Activated CD8-positive, alpha-beta memory T cell treated with anti-CD3 and anti-CD28 coated beads, Interleukin-2, amount 10 ng/mL, durations not matched to agents 7 days and 5 days (primary cell): ENCODE data around the gene ING5. TPM values are rescaled to one million over a fixed set of nuclear protein-coding genes. Genes with fewer than 3 reads are reported as not detected.

Experiments
- ATAC-seq: fragments of 150-1000 bp; cut with Tn5 transposase; one replicate; pipeline ENCODE4 v1.10.0; 2021; ENCODE audit warnings: moderate library complexity
- CTCF ChIA-PET: fragments of 350-600 bp; sonication (Branson Sonifier 250); formaldehyde crosslinking; loops from one replicate; lab custom pipeline; 2021; ENCODE audit warnings: antibody characterized with exemption; lab: Charles Lee
- DNase-seq: peaks from one replicate; pipeline ENCODE4 v3.0.0-alpha.2; 2020
- H3K27ac Mint-ChIP-seq: one replicate; pipeline ENCODE4 v1.8.0; 2021; ENCODE audit warnings: mild to moderate bottlenecking, mixed read lengths
- H3K27me3 Mint-ChIP-seq: one replicate; pipeline ENCODE4 v1.8.0; 2021; ENCODE audit warnings: mixed read lengths
- H3K36me3 Mint-ChIP-seq: one replicate; pipeline ENCODE4 v1.8.0; 2021; ENCODE audit warnings: mild to moderate bottlenecking, mixed read lengths
- H3K4me1 Mint-ChIP-seq: one replicate; pipeline ENCODE4 v1.8.0; 2021; ENCODE audit warnings: mixed read lengths
- H3K4me3 Mint-ChIP-seq: one replicate; pipeline ENCODE4 v1.8.0; 2021; ENCODE audit warnings: mild to moderate bottlenecking, moderate library complexity, mixed read lengths
- H3K9me3 Mint-ChIP-seq: one replicate; pipeline ENCODE4 v1.8.0; 2022; ENCODE audit warnings: low read depth, mixed read lengths
- total RNA-seq, 2 experiments: library from RNA; stranded (reverse); gene quantifications; one replicate each; pipeline ENCODE4 v1.2.3, GENCODE V29; 2021

ING5 gene
- total RNA-seq, 2 experiments from 2014 or later = 26.3 to 28.0 TPM

DNA sequence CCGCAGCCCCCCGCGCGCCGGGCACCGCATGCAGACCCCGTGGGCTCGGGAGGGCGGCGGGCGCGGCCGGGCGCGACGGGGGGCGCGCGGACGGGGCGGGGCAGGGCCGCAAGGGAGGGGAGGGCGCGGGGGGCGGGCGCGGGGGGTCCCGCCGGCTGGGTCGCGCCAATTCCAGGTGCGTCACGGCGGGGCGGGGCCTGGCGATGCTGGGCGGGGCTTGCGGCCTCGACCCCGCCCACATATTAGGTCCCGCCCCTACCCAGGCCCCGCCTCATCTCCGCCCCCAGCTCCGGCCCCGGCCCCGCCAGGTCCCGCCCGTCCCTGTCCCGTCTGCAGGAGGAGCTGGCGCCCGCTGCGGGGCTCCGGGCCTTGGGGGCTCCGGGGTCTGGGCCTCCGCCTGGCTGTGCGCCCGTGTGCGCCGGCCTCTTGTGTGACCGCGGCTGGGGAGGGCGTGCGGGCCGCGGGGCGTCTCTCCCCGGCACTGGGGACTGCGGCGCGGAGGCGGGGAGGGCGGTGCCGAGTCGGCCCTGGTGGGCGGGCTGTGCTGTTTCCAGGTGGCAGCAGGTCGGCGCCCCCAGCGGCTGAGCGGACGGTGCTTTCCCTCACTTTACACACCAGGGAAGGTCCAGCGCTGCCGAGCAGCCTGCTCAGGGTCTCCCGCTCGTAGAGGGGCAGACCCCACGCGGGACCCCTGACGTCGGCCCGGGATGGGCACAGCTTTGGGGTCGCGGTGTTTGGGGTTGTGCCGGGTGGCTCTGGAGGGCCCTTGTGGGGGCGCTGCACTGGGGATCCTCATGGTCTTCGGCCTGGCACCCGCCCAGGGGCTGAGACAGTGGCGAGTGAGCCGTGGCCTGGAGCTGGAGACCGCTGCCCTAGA, 554 bp downstream of the ING5 start:
- peaks cover 22% of the 10 kb centered on the region for H3K4me1 Mint-ChIP-seq
- DNase-seq (peak; percentile 92), ATAC-seq (peak; percentile 77)
- CTCF ChIA-PET = interaction anchor here (1.0 to 8.1 kb wide), 17 partner anchors 10 to 387 kb away, joined by 3 to 78 read pairs (median 5); partner anchors contain the start of genes ATG4B, D2HGDH, DTYMK and HDLBP
- H3K4me3 Mint-ChIP-seq = peak overlapping the region; percentile 77
- peaks cover 20% of the 10 kb centered on the region for H3K36me3 Mint-ChIP-seq
- H3K27me3 Mint-ChIP-seq = no peaks in the 10 kb centered on the region
- H3K27ac Mint-ChIP-seq = peak overlapping the region; percentile 69
- H3K9me3 Mint-ChIP-seq = no peaks in the 10 kb centered on the region

DNA sequence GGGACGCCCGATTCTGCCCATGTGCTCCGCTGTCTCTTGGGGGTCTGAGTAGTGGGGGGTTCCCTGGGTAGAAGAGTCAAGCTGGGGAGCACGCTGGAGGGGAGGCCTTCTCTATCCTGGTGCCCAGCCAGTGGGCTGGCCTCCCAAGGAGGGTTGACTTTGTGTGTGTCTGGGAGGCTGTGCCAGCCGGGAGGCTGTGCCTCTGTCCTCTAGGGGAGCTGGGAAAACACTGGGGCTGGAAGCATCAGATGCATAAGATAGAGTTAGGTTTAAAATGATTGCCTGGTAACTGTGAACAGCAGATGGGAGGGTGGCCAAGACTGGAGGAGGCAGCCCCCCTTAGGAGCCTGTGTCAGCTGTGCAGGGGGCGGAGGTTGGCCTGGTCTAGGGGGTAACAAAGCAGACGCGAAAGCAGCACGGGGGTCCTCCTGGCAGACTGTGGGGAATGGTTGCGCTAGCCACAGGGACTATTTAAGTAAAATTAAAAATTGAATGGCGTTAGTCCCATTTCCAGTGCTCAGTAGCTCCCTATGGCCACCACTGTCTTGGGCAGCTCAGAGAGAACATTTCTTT, 1.3 kb downstream of the ING5 start:
- DNase-seq = no peak
- Mint-ChIP-seq H3K36me3 (peaks cover 25% of the 10 kb centered on the region), H3K4me1 (peaks cover 22% of the 10 kb centered on the region), H3K27ac (peak overlapping the region; percentile 69), H3K27me3 (no peaks in the 10 kb centered on the region), H3K4me3 (peak overlapping the region; percentile 77), H3K9me3 (no peaks in the 10 kb centered on the region)
- CTCF ChIA-PET = interaction anchor here (1.0 to 8.1 kb wide), 10 partner anchors 9 to 176 kb away, joined by 3 to 78 read pairs (median 8); partner anchors contain the start of genes D2HGDH and DTYMK
- ATAC-seq = no peak

DNA sequence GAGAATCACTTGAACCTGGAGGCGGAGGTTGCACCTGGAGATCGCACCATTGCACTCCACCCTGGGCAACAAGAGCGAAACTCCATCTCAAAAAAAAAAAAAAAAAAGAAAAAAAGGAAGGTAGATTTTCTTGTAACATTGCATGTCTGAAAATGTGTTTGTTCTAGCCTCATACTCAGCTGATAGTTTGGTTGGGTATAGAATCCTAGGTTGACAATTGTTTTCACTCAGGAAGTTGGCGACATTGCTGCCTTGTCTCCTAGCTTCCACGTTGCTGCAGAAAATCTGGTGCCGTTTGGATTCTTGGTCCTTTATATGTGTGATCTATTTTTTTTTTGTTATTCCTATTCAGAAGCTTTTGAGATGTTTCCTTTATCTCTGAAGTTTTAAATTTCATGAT, 4.7 kb downstream of the ING5 start:
- CTCF ChIA-PET = interaction anchor here (1.4 kb wide), 1 partner anchor 22 kb away, joined by 3 read pairs; no protein-coding TSS in a partner anchor
- ATAC-seq (no peak), DNase-seq (no peak)
- H3K9me3 Mint-ChIP-seq = no peaks in the 10 kb centered on the region
- H3K27me3 Mint-ChIP-seq = no peaks in the 10 kb centered on the region
- peaks cover 41% of the 10 kb centered on the region for H3K36me3 Mint-ChIP-seq
- H3K27ac Mint-ChIP-seq = no peak overlapping the region
- peaks cover 7% of the 10 kb centered on the region for H3K4me1 Mint-ChIP-seq
- H3K4me3 Mint-ChIP-seq = no peak overlapping the region

DNA sequence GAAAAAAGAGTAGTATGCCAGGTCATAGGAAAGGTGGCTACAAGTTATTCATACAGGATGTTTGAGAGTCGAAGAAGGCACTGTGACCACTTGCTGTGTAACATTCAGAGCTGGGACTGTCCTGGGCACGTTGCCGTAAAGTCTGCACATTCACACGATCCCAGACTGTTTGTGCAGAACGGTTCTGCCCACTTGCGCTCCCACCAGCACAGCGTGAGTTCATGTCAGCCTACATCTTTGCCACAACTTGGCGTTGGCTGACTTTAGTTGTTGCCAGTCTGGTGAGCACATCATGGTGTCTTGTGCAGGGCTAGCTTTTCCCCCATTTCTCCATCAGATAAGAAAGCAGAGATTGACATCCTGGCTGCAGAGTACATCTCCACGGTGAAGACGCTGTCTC, 7.0 kb downstream of the ING5 start:
- H3K27me3 Mint-ChIP-seq = no peaks in the 10 kb centered on the region
- no peak overlapping the region for H3K27ac Mint-ChIP-seq
- H3K9me3 Mint-ChIP-seq = no peaks in the 10 kb centered on the region
- no peak for ATAC-seq
- no peak overlapping the region for H3K4me3 Mint-ChIP-seq
- no peak for DNase-seq
- H3K4me1 Mint-ChIP-seq = no peaks in the 10 kb centered on the region
- CTCF ChIA-PET = no interaction called here
- peaks cover 56% of the 10 kb centered on the region for H3K36me3 Mint-ChIP-seq

DNA sequence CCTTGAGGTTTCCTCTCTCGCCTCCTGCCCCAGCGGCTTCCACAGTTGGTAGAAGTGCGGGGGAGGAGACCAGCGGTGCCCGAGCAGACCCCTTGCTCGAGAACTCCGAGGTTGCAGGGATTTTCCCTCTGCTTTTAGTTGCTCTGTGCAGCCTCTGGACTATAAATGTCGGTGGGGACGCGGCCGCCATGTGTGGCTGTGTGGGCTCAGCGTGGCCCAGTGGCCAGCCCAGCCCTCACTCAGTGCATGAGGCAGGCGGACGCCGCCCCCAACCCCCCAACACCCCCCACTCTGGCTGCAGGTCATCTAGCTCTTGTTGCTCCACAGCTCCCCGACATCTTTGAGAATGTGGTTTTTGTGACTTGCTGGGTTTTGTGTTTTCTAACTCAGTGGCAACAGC, 17.3 kb downstream of the ING5 start:
- Mint-ChIP-seq H3K27me3 (no peaks in the 10 kb centered on the region), H3K4me1 (no peaks in the 10 kb centered on the region), H3K4me3 (no peak overlapping the region), H3K9me3 (no peaks in the 10 kb centered on the region), H3K27ac (no peak overlapping the region), H3K36me3 (peaks cover 42% of the 10 kb centered on the region)
- DNase-seq = no peak
- ATAC-seq = no peak
- CTCF ChIA-PET = interaction anchor here (0.7 to 1.5 kb wide), 3 partner anchors 12 to 17 kb away, joined by 3 to 7 read pairs (median 3); partner anchors contain the start of gene ING5

GRCh38 chr2:241720099-241720498, 18.3 kb downstream of the ING5 start:
- H3K36me3 Mint-ChIP-seq = peaks cover 40% of the 10 kb centered on the region
- no peak overlapping the region for H3K27ac Mint-ChIP-seq
- H3K9me3 Mint-ChIP-seq = no peaks in the 10 kb centered on the region
- DNase-seq = no peak
- no peak overlapping the region for H3K4me3 Mint-ChIP-seq
- no peaks in the 10 kb centered on the region for H3K4me1 Mint-ChIP-seq
- no peak for ATAC-seq
- CTCF ChIA-PET = no interaction called here
- H3K27me3 Mint-ChIP-seq = no peaks in the 10 kb centered on the region

- Mint-ChIP-seq H3K4me3 (no peak overlapping the region), H3K36me3 (peaks cover 40% of the 10 kb centered on the region), H3K9me3 (no peaks in the 10 kb centered on the region), H3K4me1 (no peaks in the 10 kb centered on the region), H3K27me3 (no peaks in the 10 kb centered on the region), H3K27ac (no peak overlapping the region)
- DNase-seq = no peak
- CTCF ChIA-PET = no interaction called here
- ATAC-seq = no peak
These were observed 18.7 kb downstream of the ING5 start for GRCh38 chr2:241720560-241720959.

- ATAC-seq = no peak
- H3K36me3 Mint-ChIP-seq = peaks cover 37% of the 10 kb centered on the region
- no peaks in the 10 kb centered on the region for H3K9me3 Mint-ChIP-seq
- H3K4me1 Mint-ChIP-seq = no peaks in the 10 kb centered on the region
- H3K27ac Mint-ChIP-seq = no peak overlapping the region
- CTCF ChIA-PET = interaction anchor here (0.8 kb wide), 1 partner anchor 12 kb away, joined by 7 read pairs; no protein-coding TSS in a partner anchor
- DNase-seq = no peak
- H3K27me3 Mint-ChIP-seq = no peaks in the 10 kb centered on the region
- no peak overlapping the region for H3K4me3 Mint-ChIP-seq
These were observed 20.0 kb downstream of the ING5 start for GRCh38 chr2:241721852-241722251.

DNA sequence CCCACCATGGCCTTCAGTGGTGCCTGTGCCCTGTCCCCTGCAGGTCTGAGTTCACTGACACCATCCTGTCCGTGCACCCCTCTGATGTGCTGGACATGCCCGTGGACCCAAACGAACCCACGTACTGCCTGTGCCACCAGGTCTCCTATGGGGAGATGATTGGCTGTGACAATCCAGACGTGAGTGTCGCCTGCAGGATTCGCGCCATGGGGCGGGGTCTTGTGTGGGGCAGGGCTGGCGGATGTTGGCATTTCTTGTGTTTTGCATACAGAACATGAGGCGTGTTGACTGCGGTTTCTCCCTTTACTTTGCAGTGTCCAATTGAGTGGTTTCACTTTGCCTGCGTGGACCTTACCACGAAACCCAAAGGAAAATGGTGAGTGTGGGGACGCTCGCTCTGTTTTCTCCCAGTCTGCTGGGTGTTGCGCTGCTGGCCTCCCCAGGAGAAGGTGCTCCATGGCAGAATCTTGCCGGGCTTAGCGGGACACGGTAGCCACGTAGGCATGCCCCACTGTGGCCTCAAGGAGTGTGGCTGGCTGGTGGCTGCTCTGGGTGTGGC, 21.1 kb downstream of the ING5 start:
- DNase-seq (no peak), ATAC-seq (no peak)
- H3K9me3 Mint-ChIP-seq = no peaks in the 10 kb centered on the region
- H3K4me3 Mint-ChIP-seq = no peak overlapping the region
- CTCF ChIA-PET = no interaction called here
- peaks cover 37% of the 10 kb centered on the region for H3K36me3 Mint-ChIP-seq
- H3K27ac Mint-ChIP-seq = no peak overlapping the region
- H3K4me1 Mint-ChIP-seq = no peaks in the 10 kb centered on the region
- H3K27me3 Mint-ChIP-seq = no peaks in the 10 kb centered on the region

DNA sequence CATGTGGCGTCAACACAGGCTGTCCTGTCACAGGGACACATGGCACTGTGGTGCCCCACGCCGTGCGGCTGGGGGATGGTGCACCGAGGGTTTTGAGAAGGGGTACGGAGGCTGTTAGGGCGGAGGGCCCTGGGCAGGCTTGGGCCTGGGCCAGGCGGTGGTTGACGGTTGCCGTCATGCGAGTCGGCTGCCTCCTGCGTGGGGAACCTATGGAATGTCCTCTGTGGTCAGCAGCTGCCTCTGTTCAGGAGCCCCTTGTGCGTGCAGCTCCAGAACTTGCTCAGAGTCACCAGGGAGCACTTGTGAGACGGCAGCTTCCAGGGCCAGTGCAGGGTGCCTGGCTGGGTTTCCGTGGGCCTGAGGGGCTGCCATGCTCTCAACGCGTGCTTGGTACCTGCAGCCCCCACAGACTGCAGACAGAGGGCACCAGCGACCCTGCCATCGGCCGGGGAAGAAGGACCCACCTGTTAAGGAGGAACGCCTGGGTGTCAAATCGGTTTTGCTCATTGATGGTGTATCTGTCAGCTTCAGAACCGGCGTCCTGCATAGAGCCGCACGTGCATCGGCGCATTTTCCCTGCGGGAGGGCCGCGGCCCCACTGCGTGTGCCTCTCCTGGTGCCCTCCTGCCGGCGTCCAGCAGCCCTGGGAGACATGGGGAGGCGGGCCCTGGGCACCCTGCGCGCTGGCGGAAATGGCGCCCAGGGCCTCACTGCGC, 22.6 kb downstream of the ING5 start:
- CTCF ChIA-PET = no interaction called here
- peaks cover 36% of the 10 kb centered on the region for H3K36me3 Mint-ChIP-seq
- no peak overlapping the region for H3K27ac Mint-ChIP-seq
- no peaks in the 10 kb centered on the region for H3K9me3 Mint-ChIP-seq
- DNase-seq (no peak), ATAC-seq (no peak)
- H3K27me3 Mint-ChIP-seq = no peaks in the 10 kb centered on the region
- H3K4me3 Mint-ChIP-seq = no peak overlapping the region
- H3K4me1 Mint-ChIP-seq = peaks cover 1% of the 10 kb centered on the region

DNA sequence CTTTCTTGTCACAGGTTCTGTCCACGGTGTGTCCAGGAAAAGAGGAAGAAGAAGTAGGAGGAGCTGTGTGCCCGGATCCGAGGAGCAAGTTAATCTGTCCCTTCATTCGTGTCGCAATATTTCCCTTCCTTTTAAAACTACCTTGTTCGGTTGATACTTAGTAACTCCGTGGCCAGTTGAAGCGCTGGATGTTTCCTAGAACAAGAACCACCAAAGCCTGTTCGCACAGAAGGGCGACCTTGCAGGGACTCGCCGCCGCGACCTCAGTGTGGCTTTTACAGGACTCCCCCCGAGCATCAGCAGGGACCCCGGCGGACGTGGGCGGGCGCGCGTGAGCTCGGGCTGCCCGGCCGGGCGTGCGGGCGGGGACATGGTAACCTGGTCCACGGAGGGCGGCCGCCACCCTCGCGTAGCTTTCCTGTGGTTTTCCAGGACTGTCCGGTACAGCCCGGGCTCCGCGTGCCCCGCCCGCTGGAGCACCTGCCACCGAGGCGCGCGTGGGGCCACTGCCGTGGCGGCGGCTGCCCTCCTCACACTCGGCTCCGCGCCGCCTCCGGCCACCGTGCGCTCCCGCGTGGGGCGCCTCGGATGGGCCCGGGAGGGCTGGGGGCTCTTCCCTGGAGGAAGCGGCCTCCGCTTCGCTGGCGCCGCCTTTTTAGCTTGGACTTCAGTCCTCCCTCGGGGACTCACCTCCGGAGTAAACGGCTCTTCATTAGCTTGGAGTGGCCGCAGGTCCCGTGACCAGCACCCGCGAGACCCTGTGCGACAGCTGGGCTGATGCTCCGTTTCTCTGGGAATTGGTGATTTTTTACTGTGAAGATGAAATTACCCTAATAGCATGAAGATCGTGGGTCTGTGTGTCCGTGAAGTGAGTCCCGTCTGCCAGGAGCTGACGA, 23.4 kb downstream of the ING5 start:
- no peaks in the 10 kb centered on the region for H3K9me3 Mint-ChIP-seq
- peaks cover 35% of the 10 kb centered on the region for H3K36me3 Mint-ChIP-seq
- H3K27ac Mint-ChIP-seq = no peak overlapping the region
- no peaks in the 10 kb centered on the region for H3K27me3 Mint-ChIP-seq
- no peak overlapping the region for H3K4me3 Mint-ChIP-seq
- ATAC-seq (no peak), DNase-seq (no peak)
- H3K4me1 Mint-ChIP-seq = peaks cover 7% of the 10 kb centered on the region
- CTCF ChIA-PET = interaction anchor here (0.7 kb wide), 1 partner anchor 23 kb away, joined by 3 read pairs; no protein-coding TSS in a partner anchor

DNA sequence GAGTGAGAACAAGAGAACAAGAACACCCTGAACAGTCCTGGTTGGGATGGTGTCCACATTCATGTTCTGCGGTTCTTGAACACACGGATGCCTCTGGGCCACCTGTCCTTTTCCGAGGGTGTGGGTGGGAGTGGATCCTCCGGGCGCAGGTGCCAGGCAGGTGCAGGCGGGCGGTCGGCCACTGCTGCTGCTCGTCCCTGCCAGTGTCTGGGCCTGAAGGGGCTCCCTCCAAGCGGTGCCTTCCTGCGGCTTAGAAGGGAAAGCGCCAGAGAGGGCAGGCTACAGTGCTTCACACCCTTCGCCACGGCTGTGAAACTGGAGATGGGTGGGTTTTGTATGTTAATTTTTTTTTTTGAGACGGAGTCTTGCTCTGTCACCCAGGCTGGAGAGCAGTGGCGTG, 24.6 kb downstream of the ING5 start:
- peaks cover 28% of the 10 kb centered on the region for H3K36me3 Mint-ChIP-seq
- CTCF ChIA-PET = interaction anchor here (1.1 kb wide), 1 partner anchor 38 kb away, joined by 3 read pairs; no protein-coding TSS in a partner anchor
- peaks cover 17% of the 10 kb centered on the region for H3K4me1 Mint-ChIP-seq
- H3K27ac Mint-ChIP-seq = no peak overlapping the region
- no peak overlapping the region for H3K4me3 Mint-ChIP-seq
- no peaks in the 10 kb centered on the region for H3K27me3 Mint-ChIP-seq
- DNase-seq (no peak), ATAC-seq (no peak)
- H3K9me3 Mint-ChIP-seq = no peaks in the 10 kb centered on the region
